ENCODE measurements around the gene TCF12.
"Not testable (repeated sequence)": the region's sequence is repeated elsewhere in the genome, so short reads cannot be mapped to it uniquely, and the experiment has no call there.

The TCF12 gene

GRCh38 chr15:57005244-57005643 lies 86.8 kb downstream of the TCF12 start:
- in situ Hi-C loops (cut with MboI; ENCODE audit: low sequenced_read_pairs, unreplicated experiment), result no loop called here
- TF ChIP-seq CTCF (IDR thresholded peaks at IDR 0.05; ENCODE audit: borderline replicate concordance, control extremely low read depth, extremely low read depth, insufficient read depth, missing control alignments), result no peak
- no peak for DNase-seq (ENCODE audit: low spot score)

DNA sequence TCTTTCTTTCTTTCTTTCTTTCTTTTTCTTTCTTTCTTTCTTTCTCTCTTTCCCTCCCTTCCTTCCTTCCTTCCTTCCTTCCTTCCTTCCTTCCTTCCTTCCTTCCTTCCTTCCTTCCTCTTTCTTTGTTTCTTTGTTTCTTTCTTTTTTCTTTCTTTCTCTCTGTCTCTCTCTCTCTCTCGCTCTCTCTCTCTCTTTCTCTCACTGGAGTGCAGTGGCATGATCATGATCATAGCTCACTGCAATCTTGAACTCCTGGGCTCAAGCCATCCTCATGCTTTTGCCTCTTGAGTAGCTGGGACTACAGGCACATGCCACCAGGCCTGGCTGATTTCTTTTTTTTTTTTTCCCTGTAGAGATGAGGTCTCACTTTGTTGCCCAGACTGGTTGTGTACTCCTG lies 89.4 kb downstream of the TCF12 start:
- in situ Hi-C loops (cut with MboI; ENCODE audit: low sequenced_read_pairs, unreplicated experiment); DNase-seq (ENCODE audit: low spot score): not testable (repeated sequence)

- TF ChIP-seq CTCF (IDR thresholded peaks at IDR 0.05; ENCODE audit: borderline replicate concordance, control extremely low read depth, extremely low read depth, insufficient read depth, missing control alignments), result no peak
- in situ Hi-C loops (cut with MboI; ENCODE audit: low sequenced_read_pairs, unreplicated experiment), result no loop called here
- DNase-seq (ENCODE audit: low spot score), result no peak
Observed at GRCh38 chr15:57010724-57011123, 92.3 kb downstream of the TCF12 start.

GRCh38 chr15:57012556-57012955 lies 94.1 kb downstream of the TCF12 start:
- no peak for DNase-seq (ENCODE audit: low spot score)
- no peak for TF ChIP-seq CTCF (IDR thresholded peaks at IDR 0.05; ENCODE audit: borderline replicate concordance, control extremely low read depth, extremely low read depth, insufficient read depth, missing control alignments)
- in situ Hi-C loops (cut with MboI; ENCODE audit: low sequenced_read_pairs, unreplicated experiment), result no loop called here

GRCh38 chr15:57014896-57015295 lies 96.5 kb downstream of the TCF12 start:
- DNase-seq (ENCODE audit: low spot score); in situ Hi-C loops (cut with MboI; ENCODE audit: low sequenced_read_pairs, unreplicated experiment): not testable (repeated sequence)

DNA sequence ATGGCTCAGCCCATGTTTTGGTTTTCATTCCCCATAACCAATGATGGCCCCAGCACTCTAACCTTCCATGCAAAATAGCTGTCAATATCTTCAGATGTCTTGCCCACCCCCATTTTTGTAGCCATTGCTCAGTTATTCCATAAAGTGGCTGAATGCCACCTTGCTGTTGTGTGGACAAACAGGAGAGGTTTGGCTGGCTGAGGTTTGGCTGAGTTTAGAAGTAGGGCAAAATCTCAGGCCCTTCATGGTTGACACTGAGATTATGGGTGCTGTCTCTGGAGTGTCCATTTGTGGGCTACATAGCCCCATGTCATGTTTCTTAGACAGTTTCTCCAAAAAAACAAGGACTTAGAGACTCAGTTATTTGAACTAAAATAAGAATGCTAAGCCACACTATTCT lies 96.9 kb downstream of the TCF12 start:
- in situ Hi-C loops (cut with MboI; ENCODE audit: low sequenced_read_pairs, unreplicated experiment), result no loop called here
- no peak for TF ChIP-seq CTCF (IDR thresholded peaks at IDR 0.05; ENCODE audit: borderline replicate concordance, control extremely low read depth, extremely low read depth, insufficient read depth, missing control alignments)
- DNase-seq (ENCODE audit: low spot score), result no peak

DNA sequence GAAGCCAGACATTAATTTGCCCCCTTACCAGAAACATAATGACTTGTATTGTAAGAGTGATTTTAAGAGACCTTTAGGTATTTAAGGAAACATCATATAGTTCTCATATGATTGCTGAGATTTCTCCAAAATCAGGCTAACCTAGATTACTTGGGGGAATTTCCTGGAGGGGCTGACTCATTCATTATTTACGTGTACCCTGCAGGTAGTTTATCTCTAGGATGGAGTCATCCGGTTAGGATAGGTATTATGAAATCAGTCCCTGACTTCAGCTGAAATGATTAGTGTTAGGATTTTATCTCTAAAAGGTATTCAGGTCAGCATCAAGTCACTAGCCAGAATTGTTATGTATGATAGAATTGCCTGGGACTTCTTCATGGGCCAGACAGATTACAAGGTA lies 97.5 kb downstream of the TCF12 start:
- in situ Hi-C loops (cut with MboI; ENCODE audit: low sequenced_read_pairs, unreplicated experiment), result no loop called here
- no peak for DNase-seq (ENCODE audit: low spot score)
- no peak for TF ChIP-seq CTCF (IDR thresholded peaks at IDR 0.05; ENCODE audit: borderline replicate concordance, control extremely low read depth, extremely low read depth, insufficient read depth, missing control alignments)

GRCh38 chr15:57017024-57017423 lies 98.6 kb downstream of the TCF12 start:
- in situ Hi-C loops (cut with MboI; ENCODE audit: low sequenced_read_pairs, unreplicated experiment), result no loop called here
- DNase-seq (ENCODE audit: low spot score), result no peak
- TF ChIP-seq CTCF (IDR thresholded peaks at IDR 0.05; ENCODE audit: borderline replicate concordance, control extremely low read depth, extremely low read depth, insufficient read depth, missing control alignments), result no peak
